HL-60 (cell line): ENCODE measurements around the gene LIMK2.

Source experiments
- CTCF ChIP-seq: IDR thresholded peaks from one replicate; pipeline ENCODE4 v1.5.1; 2011; ENCODE audit warnings: low read length, control low read depth, inconsistent platforms; ENCODE audit not compliant: insufficient read depth
- POLR2AphosphoS5 ChIP-seq: IDR thresholded peaks from 2 replicates; pipeline ENCODE4 v1.6.1; 2012; ENCODE audit warnings: low read depth
- SPI1 ChIP-seq: IDR thresholded peaks from 2 replicates; pipeline ENCODE4 v1.6.1; 2012; ENCODE audit warnings: low read depth, mild to moderate bottlenecking, borderline replicate concordance

GRCh38 chr22:31185056-31185455 is 27.0 kb upstream of the LIMK2 start:
- TF ChIP-seq CTCF (no peak), SPI1 (no peak), POLR2AphosphoS5 (no peak)
